ENCODE data around the gene HSH2D. TPM values are rescaled to one million over a fixed set of nuclear protein-coding genes. Genes with fewer than 3 reads are reported as not detected.
A peak's percentile ranks its signal among the peaks of the same experiment; 100 is the strongest.

HSH2D gene
- polyA plus RNA-seq, 1 of the 3 experiments (the other 2 are of a cell fraction) = not detected

DNA sequence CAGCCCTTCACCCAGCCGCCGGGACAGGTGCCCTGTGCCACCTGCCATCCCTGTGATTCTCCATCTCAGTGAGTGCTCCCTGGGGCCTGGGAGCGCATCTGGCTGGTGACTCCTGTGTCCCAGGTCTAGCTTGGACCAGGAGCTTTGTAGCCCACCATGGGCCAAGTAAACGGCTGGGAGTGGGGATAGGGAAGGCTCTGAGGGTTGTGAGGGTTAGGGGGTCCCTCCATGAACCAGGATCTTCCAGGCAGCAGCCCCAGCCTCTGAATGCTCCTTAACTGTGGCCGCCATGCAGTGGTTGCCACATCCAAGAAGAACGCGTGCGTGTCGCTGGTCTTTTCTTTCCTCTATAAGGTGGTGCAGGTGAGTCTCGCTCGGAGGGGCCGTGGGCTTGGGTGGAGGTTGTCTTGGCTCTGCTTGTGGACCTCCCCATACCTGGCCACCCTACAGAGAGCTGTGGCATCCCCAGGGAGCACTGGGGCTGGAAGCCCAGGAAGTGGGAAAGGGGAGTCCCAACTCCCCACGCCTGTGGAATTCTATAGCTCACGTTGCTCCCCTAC lies 62.6 kb downstream of the HSH2D start (continued):
- TF ChIP-seq, protein P1, sequence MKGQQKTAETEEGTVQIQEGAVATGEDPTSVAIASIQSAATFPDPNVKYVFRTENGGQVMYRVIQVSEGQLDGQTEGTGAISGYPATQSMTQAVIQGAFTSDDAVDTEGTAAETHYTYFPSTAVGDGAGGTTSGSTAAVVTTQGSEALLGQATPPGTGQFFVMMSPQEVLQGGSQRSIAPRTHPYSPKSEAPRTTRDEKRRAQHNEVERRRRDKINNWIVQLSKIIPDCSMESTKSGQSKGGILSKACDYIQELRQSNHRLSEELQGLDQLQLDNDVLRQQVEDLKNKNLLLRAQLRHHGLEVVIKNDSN (IDR thresholded peaks at IDR 0.05; ENCODE audit: borderline replicate concordance, low read depth) = no peak
- no peak for TF ChIP-seq EZH2phosphoT487 (IDR thresholded peaks at IDR 0.05; ENCODE audit: borderline replicate concordance, low read depth)

DNA sequence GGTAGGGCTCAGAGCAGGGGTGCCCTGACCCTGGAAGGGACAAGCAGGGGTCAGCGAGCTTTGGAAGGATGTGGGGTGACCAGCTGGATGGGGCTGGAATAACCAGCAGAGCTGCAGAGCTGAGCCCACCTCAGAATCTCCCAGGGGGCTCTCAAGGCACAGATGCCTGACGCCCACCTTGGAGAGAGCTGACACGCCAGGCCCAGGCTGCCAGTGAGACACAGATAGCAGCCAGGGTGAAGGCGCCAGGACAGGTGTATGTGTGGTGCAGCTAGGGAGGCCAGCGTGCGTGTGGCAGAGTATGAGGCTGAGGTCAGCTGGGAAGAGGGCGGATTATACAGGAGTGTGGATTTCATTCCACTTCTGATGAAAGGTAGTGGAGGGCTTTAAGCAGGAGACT lies 63.2 kb downstream of the HSH2D start:
- Histone ChIP-seq H3K36me3 (replicated peaks in 1 of 2; ENCODE audit: control insufficient read depth in 1 of 2, insufficient read depth in 2 of 2, low read length in 1 of 2) (peaks cover 28 to 75% of the 10 kb centered on the region in 2 experiments), H3K27ac (ENCODE audit: low read depth in 2 of 2, low read length in 1 of 2) (no peak overlapping the region; a peak in 1 of 4 replicates)
- POLR2A ChIA-PET = no interaction called here

DNA sequence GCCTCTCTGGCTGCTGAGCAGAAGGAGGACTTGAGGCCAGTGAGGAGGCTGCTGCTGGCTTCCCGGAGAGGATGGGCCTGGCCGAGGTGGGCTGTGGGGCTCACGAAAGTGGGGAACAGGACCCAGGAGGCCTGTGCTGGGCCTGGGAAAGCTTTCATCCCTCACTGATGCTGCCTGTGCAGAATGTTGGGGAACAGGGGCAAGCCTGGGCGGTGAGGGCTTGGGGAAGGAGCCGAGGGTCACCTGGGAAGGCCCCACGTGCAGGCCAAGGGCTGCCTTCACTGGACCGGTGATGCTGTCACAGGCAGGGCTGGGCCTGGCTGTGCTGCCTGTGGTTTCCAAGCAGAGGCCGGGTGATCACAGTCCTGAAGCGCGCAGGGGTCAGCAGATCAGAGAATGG lies 63.6 kb downstream of the HSH2D start:
- Histone ChIP-seq H3K79me2 (ENCODE audit: insufficient read depth) (peaks cover 31% of the 10 kb centered on the region), H3K9me2 (no peaks in the 10 kb centered on the region), H3K36me3 (replicated peaks in 1 of 2; ENCODE audit: control insufficient read depth in 1 of 2, insufficient read depth in 2 of 2, low read length in 1 of 2) (peaks cover 32 to 72% of the 10 kb centered on the region in 2 experiments), H4K20me1 (ENCODE audit: insufficient read depth) (peaks cover 17% of the 10 kb centered on the region), H3K27ac (ENCODE audit: low read depth in 2 of 2, low read length in 1 of 2) (no peak overlapping the region), H3F3A (replicated peaks; ENCODE audit: insufficient read depth) (no peaks in the 10 kb centered on the region), H3K4me2 (no peak overlapping the region), H3K27me3 (ENCODE audit: insufficient read depth) (no peaks in the 10 kb centered on the region), H3K9ac (no peak overlapping the region), H3K4me3 (ENCODE audit: low read depth in 2 of 2, low read length in 1 of 2) (no peak overlapping the region), H3K4me1 (ENCODE audit: control insufficient read depth in 1 of 2, insufficient read depth in 2 of 2, low read depth in 1 of 2, low read length in 1 of 2) (peaks cover 0 to 14% of the 10 kb centered on the region in 2 experiments; a peak in 1 of 4 replicates), H2AFZ (ENCODE audit: low read depth) (no peak overlapping the region), H3K9me3 (no peaks in the 10 kb centered on the region)
- DNase-seq = no peak
- 96% methylated on average over 9 of the region's 10 CpGs for WGBS (ENCODE audit: low lambda C conversion rate)
- ChIA-PET CTCF (no interaction called here), POLR2A (no interaction called here)
- TF ChIP-seq RXRA (IDR thresholded peaks at IDR 0.05; ENCODE audit: borderline replicate concordance, low read depth) (no peak), GABPA (IDR thresholded peaks at IDR 0.05; ENCODE audit: low read depth) (no peak)
- TF ChIP-seq, protein P2, sequence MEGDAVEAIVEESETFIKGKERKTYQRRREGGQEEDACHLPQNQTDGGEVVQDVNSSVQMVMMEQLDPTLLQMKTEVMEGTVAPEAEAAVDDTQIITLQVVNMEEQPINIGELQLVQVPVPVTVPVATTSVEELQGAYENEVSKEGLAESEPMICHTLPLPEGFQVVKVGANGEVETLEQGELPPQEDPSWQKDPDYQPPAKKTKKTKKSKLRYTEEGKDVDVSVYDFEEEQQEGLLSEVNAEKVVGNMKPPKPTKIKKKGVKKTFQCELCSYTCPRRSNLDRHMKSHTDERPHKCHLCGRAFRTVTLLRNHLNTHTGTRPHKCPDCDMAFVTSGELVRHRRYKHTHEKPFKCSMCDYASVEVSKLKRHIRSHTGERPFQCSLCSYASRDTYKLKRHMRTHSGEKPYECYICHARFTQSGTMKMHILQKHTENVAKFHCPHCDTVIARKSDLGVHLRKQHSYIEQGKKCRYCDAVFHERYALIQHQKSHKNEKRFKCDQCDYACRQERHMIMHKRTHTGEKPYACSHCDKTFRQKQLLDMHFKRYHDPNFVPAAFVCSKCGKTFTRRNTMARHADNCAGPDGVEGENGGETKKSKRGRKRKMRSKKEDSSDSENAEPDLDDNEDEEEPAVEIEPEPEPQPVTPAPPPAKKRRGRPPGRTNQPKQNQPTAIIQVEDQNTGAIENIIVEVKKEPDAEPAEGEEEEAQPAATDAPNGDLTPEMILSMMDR (IDR thresholded peaks at IDR 0.05) = no peak

More for the DNA sequence above, 63.2 kb downstream of the HSH2D start:
- WGBS (ENCODE audit: low lambda C conversion rate) = 97% methylated on average over 7 of the region's 7 CpGs
- Histone ChIP-seq H3K27me3 (ENCODE audit: insufficient read depth) (no peaks in the 10 kb centered on the region), H3K79me2 (ENCODE audit: insufficient read depth) (peaks cover 31% of the 10 kb centered on the region; the same call in 1 of the 2 replicates), H3K4me1 (ENCODE audit: control insufficient read depth in 1 of 2, insufficient read depth in 2 of 2, low read depth in 1 of 2, low read length in 1 of 2) (peaks cover 0 to 14% of the 10 kb centered on the region in 2 experiments; a peak in 1 of 4 replicates), H3F3A (replicated peaks; ENCODE audit: insufficient read depth) (no peaks in the 10 kb centered on the region), H3K9me2 (no peaks in the 10 kb centered on the region), H3K9ac (no peak overlapping the region), H2AFZ (ENCODE audit: low read depth) (no peak overlapping the region), H4K20me1 (ENCODE audit: insufficient read depth) (peaks cover 21% of the 10 kb centered on the region), H3K9me3 (no peaks in the 10 kb centered on the region), H3K4me3 (ENCODE audit: low read depth in 2 of 2, low read length in 1 of 2) (no peak overlapping the region), H3K4me2 (no peak overlapping the region)
- no peak for TF ChIP-seq RFX5 (IDR thresholded peaks at IDR 0.05; ENCODE audit: low read length)
- TF ChIP-seq FOXM1 (IDR thresholded peaks at IDR 0.05; ENCODE audit: low read depth) = no peak
- CTCF ChIA-PET = no interaction called here
- DNase-seq = peak; percentile 7

Data from SK-N-SH (cell line).